ENCODE measurements around the gene THRB.

DNA sequence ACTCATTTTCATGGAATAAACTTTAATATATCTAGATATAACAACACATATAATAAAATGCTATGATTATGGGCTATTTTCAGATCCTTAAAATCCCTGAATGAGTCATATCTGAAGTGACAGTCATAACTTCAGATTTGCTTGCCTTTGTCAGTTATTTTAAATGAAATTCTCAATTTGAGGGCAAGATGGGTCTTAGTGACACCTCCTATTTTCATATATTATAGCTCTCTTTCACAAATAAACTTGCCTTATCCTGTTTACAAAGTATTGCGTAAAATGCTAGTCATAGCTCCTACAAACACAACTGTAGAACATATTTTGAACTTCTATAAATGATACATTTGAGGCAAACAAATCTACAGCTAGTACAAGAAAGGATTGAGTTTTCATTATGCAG is 6.2 kb upstream of the THRB start:
- TF ChIP-seq RHOXF2B (CRISPR knock-in tag; conservative IDR thresholded peaks at IDR 0.05) (no peak), POLR2AphosphoS5 (IDR thresholded peaks at IDR 0.05; ENCODE audit: control insufficient read depth, insufficient read depth, low read depth, low read length) (no peak), EZH2 (IDR thresholded peaks at IDR 0.05; ENCODE audit: borderline replicate concordance, low read depth, low read length) (no peak), KDM1A (IDR thresholded peaks at IDR 0.05) (no peak), GABPA (tag; conservative IDR thresholded peaks at IDR 0.05; ENCODE audit: low read depth) (no peak), CBFB (CRISPR knock-in tag; IDR thresholded peaks at IDR 0.05) (no peak), MAZ (CRISPR knock-in tag; conservative IDR thresholded peaks at IDR 0.05 in 1 of 2, IDR thresholded peaks at IDR 0.05 in 1 of 2) (no peak), CTBP1 (IDR thresholded peaks at IDR 0.05; ENCODE audit: borderline replicate concordance) (no peak), NR2F6 (CRISPR knock-in tag; IDR thresholded peaks at IDR 0.05) (no peak), SRSF7 (optimal IDR thresholded peaks at IDR 0.05; ENCODE audit: low read depth, low read length) (no peak)
- TF ChIP-seq, protein P1, sequence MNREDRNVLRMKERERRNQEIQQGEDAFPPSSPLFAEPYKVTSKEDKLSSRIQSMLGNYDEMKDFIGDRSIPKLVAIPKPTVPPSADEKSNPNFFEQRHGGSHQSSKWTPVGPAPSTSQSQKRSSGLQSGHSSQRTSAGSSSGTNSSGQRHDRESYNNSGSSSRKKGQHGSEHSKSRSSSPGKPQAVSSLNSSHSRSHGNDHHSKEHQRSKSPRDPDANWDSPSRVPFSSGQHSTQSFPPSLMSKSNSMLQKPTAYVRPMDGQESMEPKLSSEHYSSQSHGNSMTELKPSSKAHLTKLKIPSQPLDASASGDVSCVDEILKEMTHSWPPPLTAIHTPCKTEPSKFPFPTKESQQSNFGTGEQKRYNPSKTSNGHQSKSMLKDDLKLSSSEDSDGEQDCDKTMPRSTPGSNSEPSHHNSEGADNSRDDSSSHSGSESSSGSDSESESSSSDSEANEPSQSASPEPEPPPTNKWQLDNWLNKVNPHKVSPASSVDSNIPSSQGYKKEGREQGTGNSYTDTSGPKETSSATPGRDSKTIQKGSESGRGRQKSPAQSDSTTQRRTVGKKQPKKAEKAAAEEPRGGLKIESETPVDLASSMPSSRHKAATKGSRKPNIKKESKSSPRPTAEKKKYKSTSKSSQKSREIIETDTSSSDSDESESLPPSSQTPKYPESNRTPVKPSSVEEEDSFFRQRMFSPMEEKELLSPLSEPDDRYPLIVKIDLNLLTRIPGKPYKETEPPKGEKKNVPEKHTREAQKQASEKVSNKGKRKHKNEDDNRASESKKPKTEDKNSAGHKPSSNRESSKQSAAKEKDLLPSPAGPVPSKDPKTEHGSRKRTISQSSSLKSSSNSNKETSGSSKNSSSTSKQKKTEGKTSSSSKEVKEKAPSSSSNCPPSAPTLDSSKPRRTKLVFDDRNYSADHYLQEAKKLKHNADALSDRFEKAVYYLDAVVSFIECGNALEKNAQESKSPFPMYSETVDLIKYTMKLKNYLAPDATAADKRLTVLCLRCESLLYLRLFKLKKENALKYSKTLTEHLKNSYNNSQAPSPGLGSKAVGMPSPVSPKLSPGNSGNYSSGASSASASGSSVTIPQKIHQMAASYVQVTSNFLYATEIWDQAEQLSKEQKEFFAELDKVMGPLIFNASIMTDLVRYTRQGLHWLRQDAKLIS (CRISPR knock-in tag; IDR thresholded peaks at IDR 0.05) = no peak
- TF ChIP-seq, protein P2, sequence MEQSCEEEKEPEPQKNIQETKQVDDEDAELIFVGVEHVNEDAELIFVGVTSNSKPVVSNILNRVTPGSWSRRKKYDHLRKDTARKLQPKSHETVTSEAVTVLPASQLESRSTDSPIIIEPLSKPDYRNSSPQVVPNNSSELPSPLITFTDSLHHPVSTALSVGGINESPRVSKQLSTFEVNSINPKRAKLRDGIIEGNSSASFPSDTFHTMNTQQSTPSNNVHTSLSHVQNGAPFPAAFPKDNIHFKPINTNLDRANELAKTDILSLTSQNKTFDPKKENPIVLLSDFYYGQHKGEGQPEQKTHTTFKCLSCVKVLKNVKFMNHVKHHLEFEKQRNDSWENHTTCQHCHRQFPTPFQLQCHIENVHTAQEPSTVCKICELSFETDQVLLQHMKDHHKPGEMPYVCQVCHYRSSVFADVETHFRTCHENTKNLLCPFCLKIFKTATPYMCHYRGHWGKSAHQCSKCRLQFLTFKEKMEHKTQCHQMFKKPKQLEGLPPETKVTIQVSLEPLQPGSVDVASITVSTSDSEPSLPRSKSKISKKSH (CRISPR knock-in tag; IDR thresholded peaks at IDR 0.05) = no peak

Data from K562 (cell line).